Measurements from ENCODE around the gene MIOX.

Gene MIOX

GRCh38 chr22:50490531-50491308, 4.1 kb downstream of the MIOX start:
- DNase-seq = no peak

DNA sequence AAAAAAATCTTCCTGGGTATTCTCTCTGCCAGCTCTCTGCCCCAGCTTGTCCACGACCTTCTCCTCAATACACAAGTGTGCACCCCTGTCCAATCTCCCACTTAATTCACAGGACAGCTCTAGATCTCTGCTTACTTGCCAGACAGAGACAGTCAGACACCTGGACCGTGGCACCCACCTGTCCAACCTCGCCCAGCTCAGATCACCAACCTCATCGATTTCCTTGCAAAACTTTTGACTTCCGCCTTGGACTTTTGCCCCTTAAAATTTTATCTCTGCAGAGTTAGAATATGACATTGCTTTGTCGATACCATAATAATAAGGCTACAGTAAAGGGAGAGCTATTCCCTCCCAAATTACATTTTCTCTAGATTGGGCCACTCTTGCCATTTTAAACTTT, 10.4 kb downstream of the MIOX start:
- DNase-seq = no peak

DNA sequence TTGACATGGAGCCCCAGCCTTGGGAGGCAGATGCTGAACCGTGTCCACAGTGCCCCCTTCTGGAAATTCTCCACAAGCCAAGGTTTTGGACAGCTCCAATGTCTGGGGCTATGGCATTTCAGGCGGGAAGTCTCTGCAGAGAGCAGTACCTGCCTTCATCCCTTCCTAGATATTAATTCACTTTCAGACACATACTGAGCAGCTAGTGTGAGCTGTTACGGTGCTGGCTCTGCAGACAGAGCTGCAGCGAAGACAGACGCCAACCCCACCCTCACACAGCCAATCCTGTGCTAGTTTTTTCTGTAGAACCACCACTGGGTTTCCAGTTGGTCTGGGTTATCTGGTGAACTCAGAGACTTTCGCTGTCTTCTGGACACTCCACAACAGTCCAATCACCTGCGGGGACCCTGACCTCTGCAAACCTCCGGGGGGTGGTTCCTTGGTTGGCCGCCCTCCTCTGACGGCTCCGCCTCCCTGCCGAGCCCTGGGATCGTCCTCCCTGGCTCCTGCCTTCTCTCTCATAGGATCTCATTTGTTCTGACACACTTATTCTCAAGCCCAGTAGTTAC, 11.7 kb downstream of the MIOX start:
- peak; percentile 48 for DNase-seq

DNA sequence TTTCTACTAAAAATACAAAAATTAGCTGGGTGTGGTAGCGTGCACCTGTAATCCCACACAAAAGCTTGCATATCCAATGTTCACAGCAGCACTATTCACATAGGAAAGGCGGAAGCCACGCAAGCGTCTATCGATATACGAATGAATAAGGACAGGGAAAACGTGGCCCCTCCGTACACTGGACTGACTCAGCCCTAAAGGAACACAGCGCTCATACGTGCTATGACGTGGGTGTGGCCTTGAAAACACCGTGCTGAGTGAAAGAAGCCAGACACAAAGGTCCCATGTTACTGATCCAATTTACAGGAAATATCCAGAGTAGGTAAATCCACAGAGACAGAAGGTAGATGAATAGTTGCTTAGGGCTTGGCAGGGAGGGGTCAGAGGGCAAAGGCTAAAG, 13.8 kb downstream of the MIOX start:
- no peak for DNase-seq

DNA sequence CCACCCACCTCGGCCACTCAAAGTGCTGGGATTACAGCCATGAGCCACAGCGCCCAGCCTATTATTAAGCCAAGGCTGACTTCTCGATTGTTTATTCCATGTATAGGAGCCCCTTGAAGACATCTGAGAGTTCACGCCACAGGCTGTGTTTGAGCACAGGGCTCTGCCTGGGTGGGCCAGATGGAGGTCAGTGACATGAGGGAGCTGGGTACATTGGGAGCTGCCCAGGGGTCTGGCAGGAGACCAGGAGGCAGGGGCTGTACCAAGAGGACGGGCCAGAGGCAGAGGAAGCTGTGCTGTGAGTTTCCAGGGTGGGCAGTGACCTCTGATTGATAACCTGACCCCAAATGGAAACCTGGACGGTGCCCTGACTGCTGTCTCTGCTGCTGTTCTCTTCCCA, 15.4 kb downstream of the MIOX start:
- no peak for DNase-seq

- DNase-seq = no peak
Measured at GRCh38 chr22:50502628-50503474, 16.2 kb downstream of the MIOX start.

DNA sequence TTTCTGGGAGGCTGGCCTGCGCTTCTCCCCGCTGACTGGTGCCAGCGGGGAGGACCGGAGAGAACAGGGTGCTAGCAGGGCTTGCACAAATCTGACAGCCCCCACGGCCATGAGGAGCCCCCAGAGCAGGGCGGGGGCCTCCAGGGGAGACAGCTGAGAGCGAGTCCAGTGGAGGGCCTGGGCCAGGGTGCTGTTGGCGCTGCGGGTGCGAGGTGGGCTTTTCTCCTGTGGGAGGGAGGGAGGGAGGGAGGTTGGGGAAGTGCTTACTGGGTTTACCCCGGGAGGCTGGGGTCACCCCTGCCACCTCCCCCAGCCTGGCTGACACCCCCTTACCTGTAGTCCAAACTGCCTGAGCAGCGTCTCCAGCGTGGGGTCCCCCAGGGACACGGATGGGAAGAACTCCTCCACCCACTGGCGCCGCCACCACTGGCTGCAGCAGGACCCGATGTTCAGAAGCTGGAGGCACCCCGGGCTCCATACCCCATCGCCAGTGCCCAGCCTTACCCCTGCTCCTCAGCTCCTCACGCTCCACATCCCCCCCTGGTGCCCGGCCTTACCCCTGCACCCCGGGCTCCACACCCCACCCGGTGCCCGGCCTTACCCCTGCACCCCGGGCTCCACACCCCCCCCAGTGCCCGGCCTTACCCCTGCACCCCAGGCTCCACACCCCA, 17.0 kb downstream of the MIOX start:
- DNase-seq = no peak

DNA sequence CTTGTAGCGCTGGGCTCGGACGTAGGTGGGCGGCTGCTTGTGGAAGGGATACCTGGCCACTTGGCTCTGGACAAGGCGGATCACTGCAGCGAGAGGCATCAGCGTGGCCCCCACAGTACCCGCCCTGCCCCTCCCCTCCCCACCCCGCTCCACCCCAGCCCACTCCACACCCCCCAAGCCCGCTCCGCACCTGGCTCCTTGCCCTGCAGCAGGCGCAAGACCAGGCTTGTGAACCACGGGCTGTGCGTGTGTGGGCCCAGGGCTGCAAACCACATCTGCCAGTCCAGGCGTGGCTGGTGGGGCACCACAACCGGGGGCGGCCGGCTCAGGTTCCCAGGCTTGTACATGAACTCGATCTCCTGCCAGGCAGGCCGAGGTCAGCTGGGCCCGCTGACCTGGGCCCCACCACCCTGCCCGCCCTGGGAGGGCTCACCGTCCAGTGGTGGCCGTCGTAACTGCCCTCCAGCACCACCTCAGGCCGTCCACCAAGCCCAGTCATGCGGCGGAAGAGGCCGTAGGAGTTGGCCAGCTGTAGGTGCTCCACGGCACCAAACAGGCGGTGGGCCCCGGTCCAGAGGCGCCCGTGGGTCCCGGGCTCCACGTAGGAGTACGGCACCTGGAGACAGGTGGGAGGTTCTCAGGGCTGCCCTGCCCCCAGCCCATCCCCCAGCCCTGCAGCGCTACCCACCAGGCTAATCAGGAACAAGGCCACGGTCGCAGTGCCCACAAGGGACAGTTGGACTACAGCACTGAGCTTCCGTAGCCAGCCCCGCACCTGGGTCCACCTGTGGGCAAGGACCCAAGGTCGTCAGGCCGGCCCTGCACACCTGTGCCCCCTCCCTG, 17.9 kb downstream of the MIOX start:
- DNase-seq = no peak

GRCh38 chr22:50505276-50505775, 18.7 kb downstream of the MIOX start:
- DNase-seq = no peak

GRCh38 chr22:50505776-50506610, 19.3 kb downstream of the MIOX start:
- no peak for DNase-seq

DNA sequence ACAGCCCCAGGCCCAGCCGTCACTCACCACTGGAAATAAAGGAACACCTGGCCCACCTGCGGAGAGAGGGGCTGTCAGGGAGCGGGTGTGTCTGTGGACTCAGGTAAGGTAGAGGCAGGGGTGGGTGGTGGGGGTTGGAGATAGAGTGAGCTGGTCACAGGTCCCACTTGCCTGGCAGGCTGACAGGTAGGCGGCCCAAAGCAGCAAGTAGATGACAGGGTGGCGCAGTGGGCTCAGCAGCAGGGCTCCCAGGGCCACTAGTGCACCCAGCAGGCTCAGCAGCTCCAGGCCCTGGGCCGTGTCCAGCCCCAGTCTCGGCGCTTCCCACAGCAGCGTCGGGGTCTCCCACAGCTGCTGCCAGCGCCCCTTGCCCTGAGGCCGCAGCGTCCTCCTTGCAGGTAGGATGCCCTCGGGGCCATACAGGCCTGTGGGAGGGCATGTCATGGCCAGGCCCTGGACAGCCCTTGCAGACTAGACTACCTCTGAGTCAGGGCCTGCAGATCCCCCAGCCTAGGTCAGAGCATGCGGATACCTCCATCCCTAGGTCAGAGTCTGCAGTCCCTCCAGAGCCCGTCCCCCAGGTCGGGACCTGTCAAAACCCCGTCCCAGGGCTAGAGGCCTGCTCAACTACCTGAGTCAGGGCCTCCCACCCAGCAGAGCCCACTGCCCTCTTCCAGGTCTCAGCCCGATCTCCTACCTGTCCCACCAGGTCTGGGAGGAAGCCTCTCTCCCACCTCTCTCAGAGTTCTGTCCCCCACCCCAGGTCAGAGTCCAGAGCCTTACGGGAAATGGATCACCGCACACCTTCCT, 20.2 kb downstream of the MIOX start:
- no peak for DNase-seq

DNA sequence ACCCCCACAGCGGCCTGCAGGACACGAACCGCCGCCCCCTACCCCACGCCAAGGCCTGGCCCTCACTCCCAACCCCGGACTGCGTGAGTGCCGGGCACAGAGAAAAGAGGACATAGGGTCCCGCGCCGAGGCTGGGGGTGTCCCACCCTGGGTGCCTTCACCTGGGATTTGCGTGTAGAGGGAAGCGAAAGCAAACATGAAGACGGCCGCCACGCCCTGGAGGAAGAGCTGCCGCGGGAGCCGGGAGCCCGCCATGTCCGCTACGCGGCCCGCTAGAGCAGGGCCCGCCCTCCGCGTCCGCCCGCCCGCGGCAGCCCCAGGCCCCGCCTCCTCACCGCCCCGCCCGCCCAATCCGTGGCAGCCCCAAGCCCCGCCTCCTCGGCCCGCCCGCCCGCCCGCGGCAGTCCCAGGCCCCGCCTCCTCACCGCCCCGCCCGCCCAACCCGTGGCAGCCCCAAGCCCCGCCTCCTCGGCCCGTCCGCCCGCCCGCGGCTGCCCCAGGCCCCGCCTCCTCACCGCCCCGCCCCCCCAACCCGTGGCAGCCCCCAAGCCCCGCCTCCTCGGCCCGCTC, 20.8 kb downstream of the MIOX start, which contains the start of gene LMF2:
TSS of gene LMF2 (minus strand) at position 282 of the 570 bp plus-strand sequence. CDS start at position 255, 27 bp downstream.
- DNase-seq = peak; percentile 100

DNA sequence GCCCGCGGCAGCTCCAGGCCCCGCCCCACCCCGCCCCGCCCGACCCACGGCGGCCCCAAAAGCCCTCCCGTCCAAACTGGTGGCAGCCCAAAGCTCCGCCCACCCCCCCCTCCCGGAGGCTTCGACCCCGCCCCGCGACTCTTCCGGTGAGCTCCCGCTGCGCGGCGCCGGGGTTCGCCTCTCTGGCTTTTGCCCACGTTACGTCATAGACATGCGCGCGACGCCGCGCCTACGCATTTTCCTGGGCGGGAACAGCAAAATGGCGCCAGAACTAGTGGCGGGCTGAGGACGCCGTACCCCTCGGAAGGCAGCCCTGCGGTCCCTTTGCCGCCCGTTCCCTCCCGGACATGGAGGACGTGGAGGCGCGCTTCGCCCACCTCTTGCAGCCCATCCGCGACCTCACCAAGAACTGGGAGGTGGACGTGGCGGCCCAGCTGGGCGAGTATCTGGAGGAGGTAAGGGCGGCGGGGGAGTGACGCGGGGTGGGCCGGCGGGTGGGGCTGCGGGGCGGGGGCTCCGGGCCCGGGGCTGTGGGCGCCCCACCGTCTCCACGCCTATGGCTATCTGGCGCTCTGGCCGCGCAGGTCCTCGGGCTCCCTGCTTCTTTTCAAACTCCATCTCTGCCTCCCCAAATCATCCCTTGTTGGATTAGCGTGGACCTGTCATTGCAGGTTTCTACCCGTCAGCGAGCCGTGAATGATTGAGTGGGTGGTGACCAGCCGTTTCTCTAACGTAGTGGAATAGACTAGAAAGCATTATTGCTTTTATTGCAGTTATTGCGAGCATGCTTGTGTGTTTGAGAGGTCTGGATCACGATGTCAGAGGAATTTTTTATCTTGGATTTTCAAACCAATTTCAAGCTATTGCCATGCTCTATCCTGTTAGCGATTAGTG, 21.6 kb downstream of the MIOX start, which contains the start of gene NCAPH2:
TSS of gene NCAPH2 (plus strand) at position 234 of the 894 bp plus-strand sequence. CDS start at position 348, 114 bp downstream.
- peak; percentile 100 for DNase-seq

DNA sequence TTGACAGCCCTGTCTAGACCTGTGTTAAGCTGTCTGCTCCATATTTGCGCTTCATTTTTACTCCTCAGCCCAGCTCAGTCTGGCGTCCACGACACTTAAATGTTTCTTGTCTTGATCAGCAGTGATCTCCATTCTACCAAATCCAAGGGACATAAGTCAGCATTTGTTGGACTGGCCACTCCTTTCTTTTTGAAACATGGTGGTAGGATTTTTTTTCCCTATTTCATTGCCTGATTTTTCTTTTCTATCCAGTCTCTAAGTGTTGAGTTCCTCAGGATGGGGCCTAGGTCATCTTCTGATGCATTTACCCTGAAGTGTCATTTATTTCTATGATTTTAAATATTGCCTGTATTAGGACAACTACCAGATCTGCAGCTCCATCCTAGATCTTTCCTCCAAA, 22.2 kb downstream of the MIOX start:
- no peak for DNase-seq

DNA sequence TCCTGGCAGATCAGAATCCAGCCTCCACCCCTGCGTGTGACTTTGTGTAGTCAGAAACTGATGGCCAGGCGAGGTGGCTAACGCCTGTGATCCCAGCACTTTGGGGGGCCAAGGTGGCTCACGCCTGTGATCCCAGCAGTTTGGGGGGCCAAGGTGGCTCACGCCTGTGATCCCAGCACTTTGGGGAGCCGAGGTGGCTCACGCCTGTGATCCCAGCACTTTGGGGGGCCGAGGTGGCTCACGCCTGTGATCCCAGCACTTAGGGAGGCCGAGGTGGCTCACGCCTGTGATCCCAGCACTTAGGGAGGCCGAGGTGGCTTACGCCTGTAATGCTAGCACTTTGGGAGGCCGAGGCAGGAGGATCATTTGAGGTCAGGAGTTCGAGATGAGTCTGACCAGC, 26.5 kb downstream of the MIOX start:
- no peak for DNase-seq

- DNase-seq = no peak
Measured at GRCh38 chr22:50516068-50516467, 29.4 kb downstream of the MIOX start.

DNA sequence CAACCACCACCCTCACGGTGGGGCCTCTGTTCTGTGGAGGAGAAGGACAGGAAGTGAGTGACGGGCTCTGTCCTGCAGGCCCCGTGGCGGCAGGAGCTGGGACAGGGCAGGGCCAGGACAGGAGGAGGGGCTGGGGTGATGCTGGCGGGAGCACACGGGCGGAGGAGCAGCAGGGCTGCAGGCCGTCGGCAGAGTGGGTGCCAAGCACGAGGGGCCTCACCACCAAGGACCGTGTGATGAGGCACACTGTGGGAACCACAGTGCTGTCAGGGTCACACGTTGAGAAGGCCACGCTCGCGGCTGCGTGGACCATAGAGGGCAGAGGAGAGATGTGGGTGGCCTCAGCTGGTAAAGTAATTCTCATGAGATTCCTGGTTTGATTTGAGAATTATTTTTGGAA, 30.2 kb downstream of the MIOX start:
- DNase-seq = no peak

- no peak for DNase-seq
Measured at GRCh38 chr22:50517495-50518260, 31.0 kb downstream of the MIOX start.

Measured in effector CD8-positive, alpha-beta T cell (primary cell).